Measurements from ENCODE around the gene EML5. TPM values are rescaled to one million over a fixed set of nuclear protein-coding genes. Genes with fewer than 3 reads are reported as not detected.

Gene EML5
- total and polyA plus RNA-seq, 2 donors (not counting 3 experiments of a cell fraction or from before 2014, with no cell fraction given): not detected

- no peaks in the 10 kb centered on the region for H3K27me3 ChIP-seq (ENCODE audit: control insufficient read depth in 2 of 2, insufficient read depth in 2 of 2, low read length in 2 of 2)
- H3K4me2 ChIP-seq (ENCODE audit: insufficient read depth, low read length): no peak overlapping the region
- no peaks in the 10 kb centered on the region for H3K9me3 ChIP-seq (replicated peaks; ENCODE audit: control insufficient read depth, insufficient read depth, low read length)
- TF ChIP-seq JUN (IDR thresholded peaks at IDR 0.05; ENCODE audit: borderline replicate concordance, insufficient read depth, insufficient read length, low read depth) (no peak), MYC (IDR thresholded peaks at IDR 0.05; ENCODE audit: low read depth, low read length) (no peak), FOS (IDR thresholded peaks at IDR 0.05; ENCODE audit: borderline replicate concordance, insufficient read depth, low read length) (no peak), MAX (IDR thresholded peaks at IDR 0.05; ENCODE audit: insufficient read depth, insufficient read length) (no peak), POLR2A (IDR thresholded peaks at IDR 0.05; ENCODE audit: low read depth, low read length) (no peak), EZH2 (IDR thresholded peaks at IDR 0.05; ENCODE audit: borderline replicate concordance, low read depth, low read length, severe bottlenecking) (no peak), GATA2 (IDR thresholded peaks at IDR 0.05; ENCODE audit: insufficient read depth, insufficient read length, low read depth, low read length) (no peak), POLR2AphosphoS5 (IDR thresholded peaks at IDR 0.05; ENCODE audit: insufficient read depth, low read depth, low read length) (no peak)
- no peak overlapping the region for H3K27ac ChIP-seq (ENCODE audit: insufficient read depth, low read depth, low read length)
- POLR2A ChIA-PET: no interaction called here
- FAIRE-seq (peak; percentile 4), DNase-seq (ENCODE audit: low read depth, low spot score) (peak; percentile 46)
- H3K9ac ChIP-seq (replicated peaks; ENCODE audit: extremely low read depth, insufficient read depth, low read length): no peak overlapping the region
- intact Hi-C loops (cut with micrococcal nuclease) (no loop called here), dilution Hi-C loops (cut with MboI; ENCODE audit: extremely low pct_ligation_motif_present, low sequenced_read_pairs) (no loop called here)
- H3K79me2 ChIP-seq (ENCODE audit: control insufficient read depth, insufficient read depth, low read length): no peaks in the 10 kb centered on the region
- H3K36me3 ChIP-seq (ENCODE audit: control insufficient read depth in 2 of 2, extremely low read depth in 1 of 2, insufficient read depth in 2 of 2, low read length in 2 of 2): no peaks in the 10 kb centered on the region
- no peaks in the 10 kb centered on the region for H3K9me1 ChIP-seq (replicated peaks; ENCODE audit: control insufficient read depth, extremely low read depth, insufficient read depth, low read length)
- no peaks in the 10 kb centered on the region for H4K20me1 ChIP-seq (replicated peaks; ENCODE audit: control insufficient read depth, extremely low read depth, insufficient read depth, low read length)
- H3K4me3 ChIP-seq (replicated peaks in 1 of 3; ENCODE audit: insufficient read depth in 1 of 3, low read depth in 1 of 3, low read length in 3 of 3): no peak overlapping the region
- no peak overlapping the region for H2AFZ ChIP-seq (ENCODE audit: low read depth, low read length)
- BruUV-seq (replicated peaks): no TSS peak
- CTCF ChIA-PET: interaction anchor here (0.8 to 2.5 kb wide), 3 partner anchors 11 to 29 kb away, joined by 4 to 5 read pairs (median 5); partner anchors contain the start of gene TTC8
- peaks cover 9% of the 10 kb centered on the region for H3K4me1 ChIP-seq (ENCODE audit: control insufficient read depth, extremely low read depth, insufficient read depth, low read length)
These were observed 42.9 kb upstream of the EML5 start for GRCh38 chr14:88835661-88836060.

- H3K4me3 ChIP-seq (replicated peaks in 1 of 3; ENCODE audit: insufficient read depth in 1 of 3, low read depth in 1 of 3, low read length in 3 of 3): no peak overlapping the region
- no peaks in the 10 kb centered on the region for H4K20me1 ChIP-seq (replicated peaks; ENCODE audit: control insufficient read depth, extremely low read depth, insufficient read depth, low read length)
- CTCF ChIA-PET: interaction anchor here (1.0 to 1.4 kb wide), 2 partner anchors 10 kb away, joined by 3 to 5 read pairs; partner anchors contain the start of gene TTC8
- FAIRE-seq: peak; percentile 31
- no peaks in the 10 kb centered on the region for H3K9me3 ChIP-seq (replicated peaks; ENCODE audit: control insufficient read depth, insufficient read depth, low read length)
- no peak overlapping the region for H2AFZ ChIP-seq (ENCODE audit: low read depth, low read length)
- peaks cover 9% of the 10 kb centered on the region for H3K4me1 ChIP-seq (ENCODE audit: control insufficient read depth, extremely low read depth, insufficient read depth, low read length)
- H3K79me2 ChIP-seq (ENCODE audit: control insufficient read depth, insufficient read depth, low read length): no peaks in the 10 kb centered on the region
- POLR2A ChIA-PET: no interaction called here
- dilution Hi-C loops (cut with MboI; ENCODE audit: extremely low pct_ligation_motif_present, low sequenced_read_pairs) (no loop called here), intact Hi-C loops (cut with micrococcal nuclease) (no loop called here)
- no peaks in the 10 kb centered on the region for H3K27me3 ChIP-seq (ENCODE audit: control insufficient read depth in 2 of 2, insufficient read depth in 2 of 2, low read length in 2 of 2)
- no peak overlapping the region for H3K9ac ChIP-seq (replicated peaks; ENCODE audit: extremely low read depth, insufficient read depth, low read length)
- H3K27ac ChIP-seq (ENCODE audit: insufficient read depth, low read depth, low read length): no peak overlapping the region
- BruUV-seq (replicated peaks): no TSS peak
- peak; percentile 76 for DNase-seq (ENCODE audit: low read depth, low spot score)
- TF ChIP-seq JUN (IDR thresholded peaks at IDR 0.05; ENCODE audit: borderline replicate concordance, insufficient read depth, insufficient read length, low read depth) (no peak), MYC (IDR thresholded peaks at IDR 0.05; ENCODE audit: low read depth, low read length) (no peak), POLR2A (IDR thresholded peaks at IDR 0.05; ENCODE audit: low read depth, low read length) (no peak), EZH2 (IDR thresholded peaks at IDR 0.05; ENCODE audit: borderline replicate concordance, low read depth, low read length, severe bottlenecking) (no peak), POLR2AphosphoS5 (IDR thresholded peaks at IDR 0.05; ENCODE audit: insufficient read depth, low read depth, low read length) (no peak), MAX (IDR thresholded peaks at IDR 0.05; ENCODE audit: insufficient read depth, insufficient read length) (no peak), CTCF (IDR thresholded peaks at IDR 0.05; ENCODE audit: extremely low read depth in 1 of 2, insufficient read depth in 1 of 2, low read depth in 1 of 2, low read length in 2 of 2) (no peak), FOS (IDR thresholded peaks at IDR 0.05; ENCODE audit: borderline replicate concordance, insufficient read depth, low read length) (no peak), GATA2 (IDR thresholded peaks at IDR 0.05; ENCODE audit: insufficient read depth, insufficient read length, low read depth, low read length) (no peak)
- H3K9me1 ChIP-seq (replicated peaks; ENCODE audit: control insufficient read depth, extremely low read depth, insufficient read depth, low read length): no peaks in the 10 kb centered on the region
- H3K36me3 ChIP-seq (ENCODE audit: control insufficient read depth in 2 of 2, extremely low read depth in 1 of 2, insufficient read depth in 2 of 2, low read length in 2 of 2): no peaks in the 10 kb centered on the region
- no peak overlapping the region for H3K4me2 ChIP-seq (ENCODE audit: insufficient read depth, low read length)
These were observed 42.2 kb upstream of the EML5 start for GRCh38 chr14:88834883-88835431.

Data from endothelial cell of umbilical vein (primary cell).